Vagina (tissue), 2 donors: ENCODE measurements around the gene TMEM14A. TPM values are rescaled to one million over a fixed set of nuclear protein-coding genes. Genes with fewer than 3 reads are reported as not detected.

Experiments used
- DNase-seq, 2 donors: peaks; one replicate each; pipeline ENCODE4 v3.0.0-alpha.2; 2017; ENCODE audit errors: extremely low spot score in 2 of 2
- H3K27ac ChIP-seq: fragments of 200-600 bp; sonication (generic); one replicate; pipeline ENCODE4 v1.5.1; 2019
- H3K27me3 ChIP-seq: fragments of 200-600 bp; sonication (generic); one replicate; pipeline ENCODE4 v1.5.1; 2019
- H3K36me3 ChIP-seq, 2 donors: fragments of 200-600 bp; sonication (generic); one replicate each; pipeline ENCODE4 v1.5.1; 2017 to 2019
- H3K4me1 ChIP-seq: fragments of 200-600 bp; sonication (generic); one replicate; pipeline ENCODE4 v1.5.1; 2019
- H3K4me3 ChIP-seq, 2 donors: fragments of 200-600 bp; sonication (generic); 1 replicate in 1 of 2; 2 replicates in 1 of 2; pipeline ENCODE4 v1.5.1; 2016 to 2019
- H3K9me3 ChIP-seq: fragments of 200-600 bp; sonication (generic); one replicate; pipeline ENCODE4 v1.5.1; 2019
- POLR2A ChIP-seq, 2 donors: fragments of 450-650 bp; IDR thresholded peaks; one replicate each; pipeline ENCODE4 v1.6.1; 2017; ENCODE audit warnings: antibody characterized with exemption in 2 of 2, mild to moderate bottlenecking in 2 of 2, moderate library complexity in 2 of 2
- POLR2AphosphoS5 ChIP-seq, 2 donors: sonication (generic); formaldehyde crosslinking; IDR thresholded peaks; one replicate each; pipeline ENCODE4 v1.9.0; 2017; ENCODE audit warnings: antibody characterized with exemption in 2 of 2, mild to moderate bottlenecking in 2 of 2, low read depth in 1 of 2; ENCODE audit not compliant: insufficient read depth in 1 of 2
- intact Hi-C: fragments of 100-400 bp; cut with DNase I; formaldehyde crosslinking; loops from one replicate; pipeline ENCODE4 v1.15.1; 2023
- total RNA-seq: library from RNA; depleted of rRNA; stranded (reverse); fragments of >200 nt; gene quantifications from one replicate; pipeline ENCODE4 v1.2.3, GENCODE V29; 2016
- TF ChIP-seq, protein P1 (sequence below), 3 experiments: fragments of 450-650 bp in 2 of 3; fragments of 200-600 bp in 1 of 3; sonication (generic) in 1 of 3; IDR thresholded peaks; one replicate each; pipeline ENCODE4 v1.5.1; 2017 to 2019; ENCODE audit warnings: antibody characterized with exemption in 3 of 3, mild to moderate bottlenecking in 2 of 3, moderate library complexity in 2 of 3

The TMEM14A gene
- total RNA-seq, 1 donor from 2014 or later: 16.9 TPM

DNA sequence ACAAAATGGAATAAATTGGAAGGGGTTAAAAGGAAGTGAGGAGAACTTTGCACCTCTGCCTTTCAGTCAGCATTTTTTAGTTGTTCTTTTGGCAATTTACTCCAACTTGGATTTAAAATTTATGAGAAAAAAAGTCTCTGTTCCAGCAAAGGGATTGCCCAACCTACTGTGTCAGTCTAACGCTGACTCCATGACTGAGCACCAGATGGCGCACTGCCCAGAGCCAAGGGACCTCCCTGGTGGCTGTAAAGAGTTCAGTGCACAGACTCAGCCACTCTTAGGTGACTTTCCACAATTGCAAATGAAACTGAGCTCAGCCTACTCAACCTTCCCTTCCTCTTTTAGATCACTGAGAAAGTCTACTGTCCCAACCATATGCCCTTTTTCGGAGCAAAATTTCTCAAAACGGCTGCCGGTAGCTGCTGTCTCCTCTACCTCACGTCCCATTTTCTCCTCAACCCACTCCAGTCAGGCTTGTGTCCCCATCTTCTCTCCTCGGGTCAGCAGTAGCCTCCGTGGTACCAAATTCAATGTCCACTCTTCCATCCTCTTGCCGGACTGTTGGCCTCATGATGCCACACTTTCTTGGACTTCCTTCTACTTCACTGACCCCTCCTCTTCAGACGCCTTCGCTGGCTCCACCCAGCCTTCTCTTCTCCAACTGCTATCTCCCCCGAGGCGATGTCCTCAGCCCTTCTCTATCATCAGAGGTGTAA, 53.7 kb downstream of the TMEM14A start:
- intact Hi-C loops: no loop called here
- peak overlapping the region; percentile 5 for H3K27ac ChIP-seq
- no peak overlapping the region for H3K4me3 ChIP-seq
- H3K36me3 ChIP-seq: no peaks in the 10 kb centered on the region
- peak in 1 of 2 donors; percentile 80 for DNase-seq
- peaks cover 18% of the 10 kb centered on the region for H3K4me1 ChIP-seq
- TF ChIP-seq POLR2AphosphoS5 (IDR thresholded peaks at IDR 0.05; ENCODE audit: insufficient read depth in 1 of 2, low read depth in 1 of 2): no peak
- TF ChIP-seq, protein P1, sequence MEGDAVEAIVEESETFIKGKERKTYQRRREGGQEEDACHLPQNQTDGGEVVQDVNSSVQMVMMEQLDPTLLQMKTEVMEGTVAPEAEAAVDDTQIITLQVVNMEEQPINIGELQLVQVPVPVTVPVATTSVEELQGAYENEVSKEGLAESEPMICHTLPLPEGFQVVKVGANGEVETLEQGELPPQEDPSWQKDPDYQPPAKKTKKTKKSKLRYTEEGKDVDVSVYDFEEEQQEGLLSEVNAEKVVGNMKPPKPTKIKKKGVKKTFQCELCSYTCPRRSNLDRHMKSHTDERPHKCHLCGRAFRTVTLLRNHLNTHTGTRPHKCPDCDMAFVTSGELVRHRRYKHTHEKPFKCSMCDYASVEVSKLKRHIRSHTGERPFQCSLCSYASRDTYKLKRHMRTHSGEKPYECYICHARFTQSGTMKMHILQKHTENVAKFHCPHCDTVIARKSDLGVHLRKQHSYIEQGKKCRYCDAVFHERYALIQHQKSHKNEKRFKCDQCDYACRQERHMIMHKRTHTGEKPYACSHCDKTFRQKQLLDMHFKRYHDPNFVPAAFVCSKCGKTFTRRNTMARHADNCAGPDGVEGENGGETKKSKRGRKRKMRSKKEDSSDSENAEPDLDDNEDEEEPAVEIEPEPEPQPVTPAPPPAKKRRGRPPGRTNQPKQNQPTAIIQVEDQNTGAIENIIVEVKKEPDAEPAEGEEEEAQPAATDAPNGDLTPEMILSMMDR (IDR thresholded peaks at IDR 0.05): no peak
- no peak for TF ChIP-seq POLR2A (IDR thresholded peaks at IDR 0.05)
- H3K9me3 ChIP-seq: no peaks in the 10 kb centered on the region
- no peaks in the 10 kb centered on the region for H3K27me3 ChIP-seq

- peak overlapping the region; percentile 5 for H3K27ac ChIP-seq
- H3K36me3 ChIP-seq: no peaks in the 10 kb centered on the region
- intact Hi-C loops: no loop called here
- TF ChIP-seq POLR2A (IDR thresholded peaks at IDR 0.05) (no peak), POLR2AphosphoS5 (IDR thresholded peaks at IDR 0.05; ENCODE audit: insufficient read depth in 1 of 2, low read depth in 1 of 2) (no peak)
- TF ChIP-seq, protein P1 (IDR thresholded peaks at IDR 0.05): no peak
- H3K4me3 ChIP-seq: no peak overlapping the region
- peaks cover 18% of the 10 kb centered on the region for H3K4me1 ChIP-seq
- H3K9me3 ChIP-seq: no peaks in the 10 kb centered on the region
- no peaks in the 10 kb centered on the region for H3K27me3 ChIP-seq
- peak in 1 of 2 donors; percentile 83 for DNase-seq
These were observed 54.2 kb downstream of the TMEM14A start for GRCh38 chr6:52725143-52725534.

DNA sequence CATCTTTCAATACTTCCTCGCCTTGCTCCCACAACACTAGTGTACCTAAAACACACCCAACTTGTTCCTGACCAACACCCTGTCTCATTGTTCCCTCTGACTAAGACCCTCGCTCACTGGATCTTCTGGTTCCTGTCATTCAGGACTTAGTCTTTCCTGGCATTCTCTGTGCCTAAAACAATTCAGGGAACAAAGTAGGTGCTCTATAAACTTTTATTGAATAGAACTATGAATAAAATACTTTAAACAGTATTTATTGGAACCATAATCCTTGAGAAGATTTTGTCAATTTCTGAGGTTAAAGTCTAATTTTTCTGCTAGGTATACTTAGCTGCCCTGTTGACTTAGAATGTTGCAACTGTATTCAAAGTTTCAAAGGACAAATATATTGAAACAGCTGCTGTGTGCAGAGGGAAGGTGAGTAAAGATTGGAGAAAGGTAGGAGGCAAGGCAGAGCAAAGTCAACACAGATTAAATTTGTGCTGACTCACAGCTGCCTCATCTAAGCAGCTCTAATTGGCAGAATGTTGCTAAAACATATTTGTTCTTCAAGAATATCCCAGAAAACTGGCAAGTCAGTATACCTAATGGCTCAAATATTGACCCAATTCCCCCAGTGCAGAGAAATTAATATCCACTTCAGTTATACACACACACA, 54.8 kb downstream of the TMEM14A start:
- DNase-seq: no peak
- Histone ChIP-seq H3K4me3 (no peak overlapping the region), H3K36me3 (no peaks in the 10 kb centered on the region), H3K27me3 (no peaks in the 10 kb centered on the region), H3K27ac (no peak overlapping the region), H3K9me3 (no peaks in the 10 kb centered on the region), H3K4me1 (peaks cover 18% of the 10 kb centered on the region)
- intact Hi-C loops: no loop called here
- TF ChIP-seq POLR2AphosphoS5 (IDR thresholded peaks at IDR 0.05; ENCODE audit: insufficient read depth in 1 of 2, low read depth in 1 of 2) (peak in 1 of 2 donors; percentile 30), POLR2A (IDR thresholded peaks at IDR 0.05) (no peak)
- TF ChIP-seq, protein P1 (IDR thresholded peaks at IDR 0.05): no peak

GRCh38 chr6:52726193-52726542, 55.3 kb downstream of the TMEM14A start:
- TF ChIP-seq, protein P1 (IDR thresholded peaks at IDR 0.05): no peak
- TF ChIP-seq POLR2A (IDR thresholded peaks at IDR 0.05): no peak
- TF ChIP-seq POLR2AphosphoS5 (IDR thresholded peaks at IDR 0.05; ENCODE audit: insufficient read depth in 1 of 2, low read depth in 1 of 2): no peak
- no peaks in the 10 kb centered on the region for H3K9me3 ChIP-seq
- H3K27ac ChIP-seq: no peak overlapping the region
- no peaks in the 10 kb centered on the region for H3K27me3 ChIP-seq
- H3K4me3 ChIP-seq: no peak overlapping the region
- DNase-seq: no peak
- H3K4me1 ChIP-seq: peaks cover 18% of the 10 kb centered on the region
- intact Hi-C loops: no loop called here
- no peaks in the 10 kb centered on the region for H3K36me3 ChIP-seq
